Naive thymus-derived CD4-positive, alpha-beta T cell (primary cell): ENCODE measurements around the gene WDR82. TPM values are rescaled to one million over a fixed set of nuclear protein-coding genes. Genes with fewer than 3 reads are reported as not detected.
A peak's percentile ranks its signal among the peaks of the same experiment; 100 is the strongest.
"Not testable (repeated sequence)": the region's sequence is repeated elsewhere in the genome, so short reads cannot be mapped to it uniquely, and the experiment has no call there.

ENCODE experiments used
- ATAC-seq: fragments of 150-1000 bp; cut with Tn5 transposase; 2 replicates; pipeline ENCODE4 v1.10.0; 2021; ENCODE audit warnings: mild to moderate bottlenecking, moderate library complexity
- CTCF ChIA-PET: fragments of 350-600 bp; sonication (Branson Sonifier 250); formaldehyde crosslinking; loops from one replicate; lab custom pipeline; 2021; ENCODE audit warnings: antibody characterized with exemption; lab: Charles Lee
- POLR2A ChIA-PET: fragments of 350-600 bp; sonication (Branson Sonifier 250); formaldehyde crosslinking; loops from one replicate; lab custom pipeline; 2021; ENCODE audit warnings: antibody characterized with exemption, inconsistent platforms; lab: Charles Lee
- DNase-seq, 9 donors: peaks; one replicate each; pipeline versions ENCODE4 v3.0.0 to v3.0.0-alpha.2; 2020 to 2022; ENCODE audit warnings: mixed read lengths in 1 of 9
- H3K27ac ChIP-seq: one replicate; pipeline ENCODE4 v1.7.0; 2013; ENCODE audit warnings: mild to moderate bottlenecking, low read depth, low read length, moderate library complexity
- H3K27me3 ChIP-seq, 2 donors: one replicate each; pipeline ENCODE4 v1.7.0; 2013; ENCODE audit warnings: low read length in 2 of 2, mild to moderate bottlenecking in 2 of 2, moderate library complexity in 2 of 2; ENCODE audit not compliant: control insufficient read depth in 2 of 2, insufficient read depth in 2 of 2
- H3K36me3 ChIP-seq, 3 experiments: 1 replicate in 2 of 3; 2 replicates in 1 of 3; pipeline ENCODE4 v1.7.0; 2013; ENCODE audit warnings: low read length in 3 of 3, mild to moderate bottlenecking in 3 of 3, moderate library complexity in 1 of 3; ENCODE audit not compliant: insufficient read depth in 3 of 3, control insufficient read depth in 2 of 3
- H3K4me1 ChIP-seq, 2 donors: one replicate each; pipeline ENCODE4 v1.7.0; 2013; ENCODE audit warnings: low read length in 2 of 2, mild to moderate bottlenecking in 2 of 2, moderate library complexity in 1 of 2; ENCODE audit not compliant: control insufficient read depth in 2 of 2, insufficient read depth in 2 of 2
- H3K4me3 ChIP-seq: 2 replicates; pipeline ENCODE4 v1.7.0; 2013; ENCODE audit warnings: mild to moderate bottlenecking, low read length
- H3K9me3 ChIP-seq, 3 experiments: 1 replicate in 2 of 3; 2 replicates in 1 of 3; pipeline ENCODE4 v1.7.0; 2013; ENCODE audit warnings: low read length in 3 of 3; ENCODE audit not compliant: control insufficient read depth in 2 of 3
- H3K27ac Mint-ChIP-seq, 9 donors: one replicate each; pipeline ENCODE4 v1.8.0; 2020 to 2022; ENCODE audit warnings: mixed read lengths in 9 of 9, mild to moderate bottlenecking in 8 of 9, moderate library complexity in 5 of 9, inconsistent platforms in 2 of 9
- H3K27me3 Mint-ChIP-seq, 5 donors: one replicate each; pipeline ENCODE4 v1.8.0; 2021 to 2022; ENCODE audit warnings: mixed read lengths in 5 of 5, mild to moderate bottlenecking in 1 of 5
- H3K36me3 Mint-ChIP-seq, 5 donors: one replicate each; pipeline ENCODE4 v1.8.0; 2020 to 2022; ENCODE audit warnings: mixed read lengths in 5 of 5, mild to moderate bottlenecking in 3 of 5, inconsistent platforms in 1 of 5
- H3K4me1 Mint-ChIP-seq, 7 donors: one replicate each; pipeline ENCODE4 v1.8.0; 2020 to 2022; ENCODE audit warnings: mixed read lengths in 7 of 7, mild to moderate bottlenecking in 3 of 7, inconsistent platforms in 1 of 7
- H3K4me3 Mint-ChIP-seq, 10 donors: one replicate each; pipeline ENCODE4 v1.8.0; 2020 to 2022; ENCODE audit warnings: mild to moderate bottlenecking in 10 of 10, mixed read lengths in 10 of 10, moderate library complexity in 6 of 10, inconsistent platforms in 2 of 10
- H3K9me3 Mint-ChIP-seq, 11 donors: one replicate each; pipeline ENCODE4 v1.8.0; 2020 to 2022; ENCODE audit warnings: mixed read lengths in 11 of 11, mild to moderate bottlenecking in 4 of 11, inconsistent platforms in 1 of 11, moderate library complexity in 1 of 11
- intact Hi-C, 2 donors: fragments of 100-400 bp; cut with micrococcal nuclease; formaldehyde crosslinking; loops; one replicate each; pipeline ENCODE4 v1.15.1; 2023
- polyA plus RNA-seq, 2 donors: library from polyadenylated mRNA; unstranded; fragments of 300-500 nt; fragmentation: Illumina TruSeq; gene quantifications; one replicate each; pipeline ENCODE4 v1.2.3, GENCODE V29; 2021
- total RNA-seq, 6 experiments: library from RNA in 5 of 6; stranded (reverse) in 5 of 6; gene quantifications; 1 replicate in 5 of 6; 2 replicates in 1 of 6; pipeline ENCODE4 v1.2.3 and lab custom pipeline; 2021 to 2026

Gene WDR82
- total and polyA plus RNA-seq, 7 experiments from 2014 or later, result 112 to 181 (median 135) TPM

DNA sequence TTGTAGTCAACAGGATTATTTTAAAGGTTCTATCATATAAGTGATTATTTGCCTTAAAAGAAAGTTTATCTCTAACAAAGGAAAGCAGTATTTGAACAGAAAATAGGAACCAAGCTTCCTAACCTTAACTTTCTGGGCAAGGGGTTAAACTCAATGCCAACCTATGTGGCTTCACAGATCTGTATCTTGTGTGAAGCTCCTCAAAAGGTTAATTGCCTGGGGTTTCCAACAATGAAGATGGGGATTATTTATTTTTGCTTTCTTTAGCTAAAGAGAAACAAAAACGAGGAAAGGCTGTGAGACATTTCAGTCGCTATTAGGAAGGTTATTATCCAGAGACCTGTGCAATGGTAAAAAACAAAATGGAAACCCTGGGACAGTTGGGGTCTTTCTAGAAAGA lies 1.1 kb upstream of the WDR82 start:
- Histone ChIP-seq H3K4me1 (peaks cover 41 to 42% of the 10 kb centered on the region in 2 donors), H3K36me3 (peaks cover 0 to 11% (median 0%) of the 10 kb centered on the region in 3 experiments), H3K27ac (peak overlapping the region; percentile 96), H3K4me3 (peak overlapping the region; percentile 92), H3K9me3 (no peaks in the 10 kb centered on the region), H3K27me3 (no peaks in the 10 kb centered on the region)
- H3K9me3 Mint-ChIP-seq, result peaks cover 0 to 3% (median 0%) of the 10 kb centered on the region in 11 donors
- intact Hi-C loops, result loop anchor here (2.0 to 10.0 kb wide), 6 partner anchors 38 to 405 kb away; partner anchors contain the start of genes DUSP7 (in 2 of the 2), DNAH1 (in 1 of the 2), GNL3 (in 1 of the 2) and NT5DC2 (in 1 of the 2)
- H3K27me3 Mint-ChIP-seq, result no peaks in the 10 kb centered on the region
- H3K36me3 Mint-ChIP-seq, result peaks cover 6 to 30% (median 12%) of the 10 kb centered on the region in 5 donors
- H3K4me3 Mint-ChIP-seq, result peak overlapping the region; percentile 91 to 99 (median 98)
- peak overlapping the region; percentile 93 to 99 (median 99) for H3K27ac Mint-ChIP-seq
- H3K4me1 Mint-ChIP-seq, result peaks cover 30 to 74% (median 69%) of the 10 kb centered on the region in 7 donors
- POLR2A ChIA-PET, result interaction anchor here (1.3 to 21.6 kb wide), 4 partner anchors 10 to 223 kb away, joined by 4 to 1418 read pairs (median 140); partner anchors contain the start of genes DUSP7, GLYCTK, PPM1M and TLR9
- CTCF ChIA-PET, result interaction anchor here (0.6 to 9.4 kb wide), 10 partner anchors 8 to 152 kb away, joined by 3 to 126 read pairs (median 6); partner anchors contain the start of genes GLYCTK and TWF2
- DNase-seq (peak in 1 of 9 donors; percentile 38), ATAC-seq (no peak)

DNA sequence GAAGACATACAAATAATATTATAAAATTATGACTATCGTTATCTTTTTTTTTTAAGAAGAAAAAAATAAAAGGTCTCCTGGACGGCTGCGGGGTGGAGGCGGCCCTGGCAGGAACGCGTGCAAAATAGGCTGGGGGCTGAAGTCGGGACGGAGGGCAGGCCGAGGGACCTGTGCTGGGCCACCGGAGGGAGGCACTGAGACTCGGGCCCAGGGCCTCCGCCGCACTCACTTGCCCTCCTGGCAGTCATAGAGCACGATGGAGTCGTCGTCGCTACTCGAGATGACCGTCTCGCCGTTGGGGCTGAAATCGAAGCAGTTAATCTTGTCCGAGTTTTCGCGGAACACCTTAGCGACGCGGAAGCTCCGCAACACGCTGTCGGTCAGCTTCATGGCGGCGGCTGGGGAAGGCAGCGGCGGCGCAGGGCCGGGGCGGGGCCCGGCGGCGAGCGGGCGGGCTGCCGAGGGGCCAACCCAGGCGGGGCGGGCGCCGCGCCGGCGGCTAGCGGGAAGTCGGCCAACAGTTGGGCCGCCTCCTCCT lies 408 bp downstream of the WDR82 start:
- no peaks in the 10 kb centered on the region for H3K27me3 ChIP-seq
- POLR2A ChIA-PET, result interaction anchor here (0.6 to 21.6 kb wide), 6 partner anchors 10 to 90 kb away, joined by 3 to 1418 read pairs (median 58); partner anchors contain the start of genes GLYCTK, PPM1M, TLR9 and TWF2
- H3K9me3 ChIP-seq, result no peaks in the 10 kb centered on the region
- H3K36me3 ChIP-seq, result peaks cover 0 to 11% (median 0%) of the 10 kb centered on the region in 3 experiments
- H3K27ac ChIP-seq, result peak overlapping the region; percentile 96
- CTCF ChIA-PET, result interaction anchor here (0.6 to 9.4 kb wide), 12 partner anchors 10 to 59 kb away, joined by 5 to 126 read pairs (median 11); partner anchors contain the start of genes GLYCTK, PPM1M and TWF2
- Mint-ChIP-seq H3K36me3 (peaks cover 6 to 43% (median 19%) of the 10 kb centered on the region in 5 donors), H3K4me1 (peaks cover 40 to 74% (median 71%) of the 10 kb centered on the region in 7 donors), H3K27me3 (no peaks in the 10 kb centered on the region), H3K9me3 (peaks cover 0 to 3% (median 0%) of the 10 kb centered on the region in 11 donors), H3K27ac (peak overlapping the region; percentile 93 to 99 (median 99)), H3K4me3 (peak overlapping the region; percentile 91 to 99 (median 98))
- peaks cover 39 to 41% of the 10 kb centered on the region in 2 donors for H3K4me1 ChIP-seq
- intact Hi-C loops, result loop anchor here (1.0 to 10.0 kb wide), 14 partner anchors 8 to 407 kb away; partner anchors contain the start of genes DUSP7 (in 2 of the 2), TWF2 (in 2 of the 2), DNAH1 (in 1 of the 2) and GLYCTK (in 1 of the 2)
- ATAC-seq, result peak; percentile 74
- DNase-seq, result peak in 1 of 9 donors; percentile 54
- peak overlapping the region; percentile 92 for H3K4me3 ChIP-seq

DNA sequence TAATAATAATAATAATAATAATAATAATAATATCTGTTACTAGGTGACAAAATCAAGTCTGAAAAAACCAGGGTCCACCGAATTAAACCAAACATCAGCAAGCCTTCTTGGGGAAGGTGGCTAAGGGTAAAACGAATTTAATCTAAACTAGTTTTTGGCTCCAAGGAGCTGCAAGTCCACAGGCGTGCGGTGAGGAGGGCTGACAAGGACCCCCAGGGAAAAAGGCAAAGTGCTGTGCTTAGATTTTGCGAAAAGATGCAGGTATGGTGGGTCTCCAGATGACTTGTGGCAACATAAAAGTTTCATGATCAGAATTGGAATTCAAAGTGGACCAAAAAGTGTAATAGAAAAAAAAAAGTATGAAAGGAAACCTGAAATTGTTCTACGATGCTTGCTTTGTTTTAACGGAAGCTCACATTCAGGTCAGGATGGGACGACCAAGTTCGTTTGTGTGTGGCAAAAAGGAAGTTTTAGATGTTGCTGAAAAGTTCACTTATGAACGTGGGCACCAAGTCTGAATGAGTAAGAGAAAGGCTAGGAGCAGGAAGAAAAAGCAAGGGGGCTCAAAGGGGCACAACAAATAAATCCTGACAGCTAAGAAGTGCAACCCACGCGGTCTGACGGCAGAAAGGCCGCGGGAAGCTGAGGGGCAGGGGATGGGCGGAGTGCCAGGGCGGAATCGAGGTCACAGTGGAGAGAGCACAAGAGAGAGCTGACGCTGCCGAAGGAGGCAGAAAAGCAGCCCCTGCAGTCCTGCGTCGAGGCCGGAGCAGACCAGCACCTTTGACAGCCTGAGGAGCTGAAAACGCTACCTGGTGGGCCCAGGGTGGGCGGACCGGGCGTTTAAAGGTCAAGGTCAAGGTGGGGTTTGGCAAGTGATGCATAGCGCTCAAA lies 1.1 kb downstream of the WDR82 start:
- Histone ChIP-seq H3K9me3 (no peaks in the 10 kb centered on the region), H3K27me3 (no peaks in the 10 kb centered on the region), H3K4me3 (peak overlapping the region; percentile 92), H3K4me1 (peaks cover 38 to 39% of the 10 kb centered on the region in 2 donors), H3K36me3 (peaks cover 0 to 11% (median 0%) of the 10 kb centered on the region in 3 experiments), H3K27ac (peak overlapping the region; percentile 96)
- ChIA-PET CTCF (interaction anchor here (0.6 to 9.4 kb wide), 13 partner anchors 10 to 62 kb away, joined by 3 to 126 read pairs (median 9); partner anchors contain the start of genes GLYCTK, PPM1M and TWF2), POLR2A (interaction anchor here (0.6 to 21.6 kb wide), 13 partner anchors 7 to 1927 kb away, joined by 3 to 1418 read pairs (median 3); partner anchors contain the start of genes CYB561D2, GLYCTK, NPRL2 and PPM1M)
- peaks cover 0 to 3% (median 0%) of the 10 kb centered on the region in 11 donors for H3K9me3 Mint-ChIP-seq
- ATAC-seq, result peak; percentile 12
- intact Hi-C loops, result loop anchor here (5.0 to 10.0 kb wide), 4 partner anchors 40 to 407 kb away; partner anchors contain the start of genes DNAH1 (in 1 of the 2), DUSP7 (in 1 of the 2), GNL3 (in 1 of the 2) and NT5DC2 (in 1 of the 2)
- H3K4me3 Mint-ChIP-seq, result peak overlapping the region; percentile 91 to 99 (median 98)
- H3K27ac Mint-ChIP-seq, result peak overlapping the region; percentile 93 to 99 (median 97)
- peaks cover 6 to 48% (median 22%) of the 10 kb centered on the region in 5 donors for H3K36me3 Mint-ChIP-seq
- H3K4me1 Mint-ChIP-seq, result peaks cover 43 to 74% (median 70%) of the 10 kb centered on the region in 7 donors
- no peaks in the 10 kb centered on the region for H3K27me3 Mint-ChIP-seq
- peak; percentile 41 to 79 (median 64) for DNase-seq

DNA sequence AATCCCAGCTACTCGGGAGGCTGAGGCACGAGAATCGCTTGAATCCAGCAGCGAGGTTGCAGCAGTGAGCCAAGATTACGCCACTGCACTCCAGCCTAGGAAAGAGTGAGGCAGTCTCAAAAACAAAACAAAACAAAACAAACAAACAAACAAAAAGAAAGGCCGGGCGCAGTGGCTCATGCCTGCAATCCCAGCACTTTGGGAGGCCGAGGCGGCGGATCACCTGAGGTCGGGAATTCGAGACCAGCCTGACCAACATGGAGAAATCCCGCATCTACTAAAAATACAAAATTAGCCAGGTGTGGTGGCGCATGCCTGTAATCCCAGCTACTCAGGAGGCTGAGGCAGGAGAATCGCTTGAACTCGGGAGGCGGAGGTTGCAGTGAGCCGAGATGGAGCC lies 3.7 kb downstream of the WDR82 start:
- peaks cover 6 to 61% (median 22%) of the 10 kb centered on the region in 5 donors for H3K36me3 Mint-ChIP-seq
- H3K27me3 Mint-ChIP-seq, H3K9me3 ChIP-seq, H3K9me3 Mint-ChIP-seq, H3K27me3 ChIP-seq, ATAC-seq, DNase-seq: not testable (repeated sequence)
- Histone ChIP-seq H3K4me1 (peaks cover 41 to 45% of the 10 kb centered on the region in 2 donors), H3K4me3 (peak overlapping the region; percentile 22), H3K27ac (peak overlapping the region; percentile 96), H3K36me3 (peaks cover 0 to 11% (median 0%) of the 10 kb centered on the region in 3 experiments)
- ChIA-PET CTCF (interaction anchor here (9.4 kb wide), 1 partner anchor 36 kb away, joined by 126 read pairs; the partner anchor contains the start of gene TWF2), POLR2A (interaction anchor here (1.8 to 21.6 kb wide), 2 partner anchors 11 to 36 kb away, joined by 16 to 1418 read pairs; partner anchors contain the start of genes PPM1M, TLR9 and TWF2)
- H3K4me1 Mint-ChIP-seq, result peaks cover 51 to 77% (median 70%) of the 10 kb centered on the region in 7 donors
- peak overlapping the region; percentile 91 to 99 (median 98) for H3K4me3 Mint-ChIP-seq
- intact Hi-C loops, result loop anchor here (5.0 to 10.0 kb wide), 4 partner anchors 43 to 410 kb away; partner anchors contain the start of genes DNAH1 (in 1 of the 2), DUSP7 (in 1 of the 2), GNL3 (in 1 of the 2) and NT5DC2 (in 1 of the 2)
- peak overlapping the region; percentile 87 to 99 (median 96) for H3K27ac Mint-ChIP-seq

DNA sequence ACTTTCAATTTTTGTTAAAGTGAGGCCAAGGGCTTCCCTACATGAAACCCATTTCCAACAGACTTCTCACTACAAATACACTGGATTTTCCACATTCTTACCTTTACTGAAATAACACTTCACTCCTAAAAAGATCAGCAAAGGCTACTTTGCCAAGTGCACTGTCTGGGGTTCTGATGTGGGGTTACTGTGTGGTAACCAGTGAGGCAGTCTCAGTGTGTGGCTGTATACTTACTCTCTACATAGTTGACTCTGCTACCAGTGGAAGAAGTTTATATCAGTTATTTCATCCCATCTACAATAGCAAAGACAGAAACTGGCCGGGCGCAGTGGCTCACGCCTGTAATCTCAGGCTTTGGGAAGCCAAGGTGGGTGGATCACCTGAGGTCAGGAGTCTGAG lies 5.6 kb downstream of the WDR82 start:
- Histone ChIP-seq H3K4me3 (peak overlapping the region; percentile 22), H3K36me3 (peaks cover 6 to 19% (median 10%) of the 10 kb centered on the region in 3 experiments), H3K27ac (peak overlapping the region; percentile 96), H3K9me3 (no peaks in the 10 kb centered on the region), H3K27me3 (no peaks in the 10 kb centered on the region), H3K4me1 (peaks cover 47 to 58% of the 10 kb centered on the region in 2 donors)
- ChIA-PET CTCF (interaction anchor here (0.7 to 2.8 kb wide), 7 partner anchors 8 to 73 kb away, joined by 3 to 12 read pairs (median 7); partner anchors contain the start of gene GLYCTK), POLR2A (interaction anchor here (0.6 to 11.0 kb wide), 11 partner anchors 7 to 45 kb away, joined by 4 to 167 read pairs (median 21); partner anchors contain the start of genes GLYCTK, PPM1M and WDR82)
- Mint-ChIP-seq H3K27ac (peak overlapping the region; percentile 87 to 99 (median 93)), H3K4me1 (peaks cover 55 to 85% (median 79%) of the 10 kb centered on the region in 7 donors), H3K27me3 (no peaks in the 10 kb centered on the region), H3K9me3 (no peaks in the 10 kb centered on the region), H3K4me3 (peak overlapping the region; percentile 91 to 99 (median 98)), H3K36me3 (peaks cover 6 to 70% (median 24%) of the 10 kb centered on the region in 5 donors)
- intact Hi-C loops, result loop anchor here (10.0 kb wide), 2 partner anchors 262 to 412 kb away; partner anchors contain the start of genes GNL3 (in 1 of the 2), NT5DC2 (in 1 of the 2), PBRM1 (in 1 of the 2) and UQCC5 (in 1 of the 2)
- DNase-seq, result peak in 1 of 9 donors; percentile 24
- ATAC-seq, result peak; percentile 45
